ENCODE results near the gene DNAH6. TPM values are rescaled to one million over a fixed set of nuclear protein-coding genes. Genes with fewer than 3 reads are reported as not detected.

The DNAH6 gene
- total RNA-seq, 1 experiment from 2014 or later: 0.32 TPM

Other genes with a start within 250 kb of the DNAH6 start
- 155 and 161 TPM in 2 replicates for gene SUCLG1, start 57.2 kb upstream of the DNAH6 start, total RNA-seq (2022)

Data from Caco-2 (cell line).